Germinal center (tissue), 1 donor: ENCODE results near the gene NDUFA7.
"Not testable (repeated sequence)": the region's sequence is repeated elsewhere in the genome, so short reads cannot be mapped to it uniquely, and the experiment has no call there.

Source experiments
- DNase-seq: peaks from one replicate; pipeline ENCODE4 v3.0.0; 2012; ENCODE audit warnings: mixed read lengths, low spot score

Gene NDUFA7

DNA sequence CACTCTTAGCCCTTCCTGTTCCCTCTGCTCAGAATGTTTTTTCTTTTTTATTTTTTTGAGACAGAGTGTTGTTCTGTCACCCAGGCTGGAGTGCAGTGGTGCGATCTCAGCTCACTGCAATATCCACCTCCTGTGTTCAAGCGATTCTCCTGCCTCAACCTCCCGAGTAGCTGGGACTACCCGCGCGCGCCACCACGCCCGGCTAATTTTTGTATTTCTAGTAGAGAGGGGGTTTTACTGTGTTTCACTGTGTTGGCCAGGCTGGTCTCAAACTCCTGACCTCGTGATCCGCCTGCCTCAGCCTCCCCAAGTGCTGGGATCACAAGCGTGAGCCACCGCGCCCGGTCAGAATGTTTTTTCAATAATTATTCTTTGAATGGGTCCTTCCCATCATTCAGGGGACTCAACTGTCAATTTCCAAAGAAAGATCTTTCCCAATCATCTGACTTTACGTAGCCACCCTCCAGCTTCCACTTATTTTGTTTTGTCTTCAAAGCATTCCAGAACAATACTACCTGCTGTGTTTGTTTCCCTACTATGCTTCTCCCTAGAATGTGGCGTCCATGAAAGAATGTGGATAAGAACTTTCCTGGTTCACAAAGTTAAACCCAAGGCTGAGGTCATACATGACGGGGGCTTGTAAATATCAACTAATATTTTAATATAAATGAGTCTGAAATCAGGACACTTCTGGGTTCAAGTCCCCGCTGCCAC lies 1.2 kb downstream of the NDUFA7 start:
- no peak for DNase-seq

DNA sequence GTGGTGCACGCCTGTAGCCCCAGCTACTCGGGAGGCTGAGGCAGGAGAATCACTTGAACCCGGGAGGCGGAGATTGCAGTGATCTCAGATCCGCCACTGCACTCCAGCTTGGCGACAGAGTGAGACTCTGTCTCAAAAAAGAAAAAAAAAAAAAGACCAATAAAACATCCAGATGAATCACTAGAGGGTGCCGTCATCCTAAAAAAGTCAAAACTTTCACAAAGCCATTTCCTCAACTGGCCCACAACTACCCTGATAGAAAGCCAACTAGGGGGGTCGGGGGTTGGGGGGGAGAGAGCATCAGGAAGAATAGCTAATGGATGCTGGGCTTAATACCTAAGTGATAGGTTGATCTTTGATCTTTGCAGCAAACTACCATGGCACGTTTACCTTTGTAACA lies 2.3 kb downstream of the NDUFA7 start:
- not testable (repeated sequence) for DNase-seq

DNA sequence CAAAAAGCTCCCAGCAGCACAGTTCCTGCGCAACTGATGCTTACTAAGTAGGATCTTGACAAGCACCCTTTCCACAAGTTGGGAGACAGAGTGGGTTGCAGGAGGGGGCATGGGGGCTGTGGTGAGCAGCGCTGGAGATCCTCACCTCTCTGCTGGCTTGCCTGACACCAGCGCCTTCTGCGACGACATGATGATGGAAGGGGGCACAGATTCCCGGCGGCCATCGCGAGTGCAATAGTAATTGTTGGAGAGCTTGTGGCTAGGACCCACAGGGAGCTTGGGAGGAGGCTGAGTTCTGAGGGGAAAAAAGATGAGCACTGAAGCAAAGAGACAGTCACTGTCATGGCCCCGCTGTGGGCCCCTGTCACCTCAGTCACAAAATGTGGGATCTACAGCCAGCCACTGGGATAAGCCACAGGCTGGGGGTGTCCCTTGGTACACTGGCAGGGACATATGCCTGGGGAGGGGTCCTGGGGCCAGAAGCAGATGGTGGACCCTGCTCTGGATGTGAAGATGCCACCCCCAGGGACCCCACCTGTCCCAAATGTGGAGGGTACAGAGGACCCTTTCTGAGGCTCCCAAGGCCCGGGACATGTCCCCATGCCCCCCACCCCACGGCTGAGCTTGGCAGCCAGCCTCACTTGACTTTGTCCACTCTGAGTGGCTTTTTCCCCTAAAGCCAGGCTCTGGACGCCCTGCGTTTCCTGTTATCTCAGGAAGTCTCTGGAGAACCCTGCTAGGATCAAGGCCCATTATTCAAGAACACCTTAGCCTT lies 4.6 kb downstream of the NDUFA7 start:
- DNase-seq, result no peak

DNA sequence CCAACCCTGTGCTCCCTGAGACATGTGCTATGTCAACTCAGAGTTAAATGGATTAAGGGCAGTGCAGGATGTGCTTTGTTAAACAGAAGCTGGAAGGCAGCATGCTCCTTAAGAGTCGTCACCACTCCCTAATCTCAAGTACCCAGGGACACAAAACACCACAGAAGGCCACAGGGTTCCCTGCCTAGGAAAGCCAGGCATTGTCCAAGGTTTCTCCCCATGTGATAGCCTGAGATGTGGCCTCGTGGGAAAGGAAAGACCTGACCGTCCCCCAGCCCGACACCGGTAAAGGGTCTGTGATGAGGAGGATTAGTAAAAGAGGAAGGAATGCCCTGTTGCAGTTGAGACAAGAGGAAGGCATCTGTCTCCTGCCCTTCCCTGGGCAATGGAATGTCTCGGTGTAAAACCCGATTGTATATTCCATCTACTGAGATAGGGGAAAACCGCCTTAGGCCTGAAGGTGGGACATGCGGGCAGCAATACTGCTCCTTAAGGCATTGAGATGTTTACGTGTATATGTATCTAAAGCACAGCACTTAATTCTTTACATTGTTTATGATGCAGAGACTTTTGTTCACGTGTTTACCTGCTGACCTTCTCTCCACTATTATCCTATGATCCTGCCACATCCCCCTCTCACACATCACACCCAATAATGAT lies 6.1 kb downstream of the NDUFA7 start:
- not testable (repeated sequence) for DNase-seq

DNA sequence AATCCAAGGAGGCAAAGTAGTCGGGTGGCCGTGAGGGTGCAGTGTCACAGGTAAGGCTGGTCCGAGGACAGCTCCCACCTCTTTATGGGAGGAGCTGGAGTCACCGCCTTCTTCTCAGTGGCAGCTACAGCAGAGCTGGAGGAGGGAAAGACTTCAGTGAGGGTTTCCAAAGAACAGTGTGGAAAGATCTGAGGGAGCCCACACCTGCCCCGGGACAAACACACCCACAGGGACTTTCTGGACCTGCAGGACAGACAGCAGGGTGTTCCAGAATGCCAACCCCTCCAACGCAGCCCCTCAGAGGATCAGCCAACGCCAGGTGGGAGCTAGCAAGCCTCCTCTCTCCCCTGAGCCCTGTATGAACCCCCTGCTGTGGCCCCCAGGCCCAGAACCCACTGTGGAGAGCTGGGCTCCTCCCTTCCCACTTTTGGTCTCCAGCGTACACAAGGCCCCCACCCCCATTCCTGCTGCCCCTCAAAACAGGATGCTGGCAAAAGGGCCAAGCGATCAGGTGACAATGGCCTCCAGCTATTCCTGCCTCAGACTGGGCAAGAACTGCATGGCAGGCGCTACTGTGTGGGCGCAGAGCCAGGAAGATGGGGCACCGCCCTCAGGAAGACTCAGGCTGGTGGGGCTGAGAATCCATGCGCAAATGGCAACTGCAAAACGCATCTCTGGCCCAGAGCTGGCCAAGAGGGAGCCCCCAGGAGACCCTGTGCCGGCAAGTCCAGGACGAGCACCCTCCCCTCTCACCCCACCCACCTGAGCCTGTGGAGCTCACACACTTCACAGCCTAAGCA lies 9.5 kb downstream of the NDUFA7 start:
- no peak for DNase-seq

DNA sequence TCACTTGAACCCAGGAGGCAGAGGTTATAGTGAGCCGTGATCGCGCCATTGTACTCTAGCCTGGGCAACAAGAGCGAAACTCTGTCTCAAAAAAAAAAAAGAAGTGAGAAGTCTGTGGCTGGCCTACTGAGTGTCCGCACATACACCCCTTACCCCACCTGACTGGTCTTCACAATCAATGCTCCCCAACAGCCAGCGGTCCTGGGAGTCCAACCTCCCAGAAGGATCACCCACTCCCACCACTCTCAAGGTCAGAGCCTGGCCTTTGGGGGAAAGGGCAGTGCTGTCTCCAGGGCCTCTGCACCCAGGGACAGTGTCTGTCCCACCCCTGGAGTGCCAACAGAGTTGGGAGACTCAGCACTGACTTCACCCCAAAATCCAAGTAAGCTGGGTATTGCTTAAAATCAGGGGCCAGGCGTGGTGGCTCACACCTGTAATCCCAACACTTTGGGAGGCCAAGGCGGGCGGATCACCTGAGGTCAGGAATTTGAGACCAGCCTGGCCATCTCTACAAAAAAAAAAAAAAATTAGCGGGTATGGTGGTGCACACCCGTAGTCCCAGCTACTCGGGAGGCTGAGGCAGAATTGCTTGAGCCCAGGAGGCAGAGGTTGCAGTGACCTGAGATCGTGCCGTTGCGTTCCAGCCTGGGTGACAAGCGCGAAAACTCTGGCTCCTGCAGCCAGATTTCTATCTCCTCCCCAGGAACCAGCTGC lies 10.7 kb downstream of the NDUFA7 start:
- no peak for DNase-seq

DNA sequence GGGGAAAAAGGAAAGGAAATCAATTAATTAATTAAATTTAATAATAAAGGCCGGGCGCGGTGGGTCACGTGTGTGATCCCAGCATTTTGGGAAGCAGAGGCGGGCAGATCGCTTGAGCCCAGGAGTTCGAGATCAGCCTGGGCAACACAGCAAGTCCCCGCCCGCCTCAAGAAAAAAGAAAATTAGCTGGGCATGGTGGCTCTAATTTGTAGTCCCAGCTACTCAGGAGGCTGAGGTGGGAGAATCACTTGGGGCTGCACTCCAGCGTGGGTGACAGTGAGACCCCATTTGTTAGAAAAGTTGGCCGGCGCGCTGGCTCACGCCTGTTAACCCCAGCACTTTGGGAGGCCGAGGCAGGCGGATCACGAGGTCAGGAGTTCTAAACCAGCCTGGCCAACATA lies 12.3 kb downstream of the NDUFA7 start:
- no peak for DNase-seq

DNA sequence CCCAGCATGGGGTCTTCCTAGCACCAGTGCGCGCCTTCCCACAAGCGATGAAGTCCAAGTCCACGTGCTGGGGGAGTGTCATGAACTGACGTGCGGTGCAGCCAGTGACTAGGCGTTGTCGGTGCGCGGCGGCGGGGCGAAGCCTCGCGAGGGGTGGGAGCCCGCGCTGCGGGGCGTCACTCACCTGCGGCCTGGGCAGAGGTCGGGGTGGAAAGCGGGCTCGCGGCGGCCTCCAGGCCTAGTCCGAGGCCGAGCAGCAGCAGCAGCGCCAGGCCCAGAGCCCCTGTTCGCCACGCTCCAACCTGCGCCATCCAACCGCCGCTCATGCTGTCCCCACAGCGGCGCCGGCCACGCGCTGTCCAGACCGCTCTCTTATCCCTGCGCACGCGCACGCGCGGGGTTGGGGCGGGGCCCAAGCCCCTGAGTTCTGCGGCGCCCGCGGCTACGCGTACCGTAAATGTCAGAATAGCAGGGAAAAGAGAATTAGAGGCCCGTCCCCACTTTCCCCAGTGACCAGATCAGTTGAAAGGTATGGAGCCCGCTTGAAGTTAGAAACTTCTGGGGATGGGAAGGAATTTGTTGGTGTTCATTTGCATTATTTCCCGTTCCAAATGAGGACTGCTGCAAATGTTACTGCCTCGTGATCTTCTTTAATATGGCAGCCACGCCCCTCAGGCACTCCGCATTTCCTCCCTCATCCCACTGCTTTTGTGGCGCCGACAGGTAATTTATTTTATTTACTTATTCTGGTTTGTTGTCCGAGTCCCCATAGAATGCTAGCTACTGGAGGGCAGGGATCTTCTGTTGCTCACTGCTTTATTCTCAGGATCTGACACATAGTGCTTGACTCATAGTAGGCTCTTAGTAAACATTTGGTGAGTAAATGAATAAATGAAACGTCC lies 13.0 kb downstream of the NDUFA7 start, which contains the start of gene CD320:
CD320 (minus strand) TSS at position 394 of the 902 bp plus-strand sequence; CDS start at position 326, 68 bp downstream.
- peak; percentile 93 for DNase-seq

DNA sequence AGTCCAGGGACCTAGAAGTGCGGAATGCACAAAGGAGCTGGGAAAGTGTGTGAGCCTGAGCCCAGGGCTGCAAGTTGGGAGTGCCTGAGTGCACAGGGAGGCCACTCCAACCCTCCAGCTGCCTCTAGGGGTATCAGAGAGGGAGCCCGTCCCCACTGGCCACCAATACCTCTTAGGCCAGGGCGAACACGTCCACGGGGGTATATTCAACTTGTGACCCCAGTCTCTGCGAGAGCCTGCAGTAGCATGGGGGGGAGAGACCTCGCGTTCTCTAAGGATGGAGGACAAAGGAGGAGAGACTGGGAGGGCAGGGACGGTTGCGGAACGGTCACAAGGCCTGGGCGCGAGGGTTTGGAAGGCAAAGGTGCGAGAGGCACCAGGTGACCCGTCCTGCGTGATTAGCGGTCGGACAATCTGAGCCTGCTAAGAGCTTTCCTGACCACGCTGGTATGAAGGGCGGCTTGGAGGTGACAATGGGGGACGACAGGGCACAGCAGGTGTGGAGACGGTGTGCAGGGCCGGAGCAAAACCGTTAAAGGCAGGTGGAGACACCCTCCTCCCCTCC lies 13.7 kb downstream of the NDUFA7 start:
- no peak for DNase-seq

DNA sequence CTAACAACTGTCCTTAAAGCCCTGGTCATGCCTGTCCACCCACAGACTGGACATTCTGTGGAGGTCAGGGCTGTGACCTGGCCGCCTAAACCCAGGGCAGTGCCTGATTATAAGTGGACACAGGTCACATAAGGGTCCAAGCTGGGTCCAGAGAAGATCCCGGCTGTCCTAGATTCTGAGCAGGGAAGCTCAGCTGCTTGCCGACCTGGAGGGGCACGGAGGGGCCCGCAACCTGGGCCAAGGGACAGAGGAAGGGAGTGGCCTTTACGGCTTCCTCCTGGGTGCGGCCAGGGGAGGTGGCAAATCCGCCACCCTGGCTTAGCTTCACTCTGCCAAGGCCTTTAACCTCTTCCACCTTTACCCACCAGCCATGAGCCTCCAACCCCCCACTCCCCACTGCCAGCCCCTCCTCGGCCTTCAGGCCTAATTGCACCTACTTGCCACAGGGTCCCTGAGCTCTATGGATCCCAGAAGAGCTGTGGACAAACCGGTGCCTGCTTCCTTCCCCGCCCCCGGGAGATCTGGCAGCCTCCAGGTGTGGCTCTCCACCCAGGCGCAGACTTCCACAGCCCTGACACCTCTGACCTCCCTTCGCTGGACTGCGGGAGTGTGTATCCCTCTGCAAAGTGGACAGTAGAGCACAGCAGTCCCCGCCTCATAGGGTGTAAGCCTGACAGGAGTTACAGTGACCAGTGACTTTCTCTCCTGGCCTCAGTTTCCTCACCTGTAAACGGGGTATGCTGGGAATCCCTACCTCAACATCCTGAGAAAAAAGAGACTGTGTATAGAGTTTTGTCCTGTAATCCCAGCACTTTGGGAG lies 14.7 kb downstream of the NDUFA7 start:
- no peak for DNase-seq

DNA sequence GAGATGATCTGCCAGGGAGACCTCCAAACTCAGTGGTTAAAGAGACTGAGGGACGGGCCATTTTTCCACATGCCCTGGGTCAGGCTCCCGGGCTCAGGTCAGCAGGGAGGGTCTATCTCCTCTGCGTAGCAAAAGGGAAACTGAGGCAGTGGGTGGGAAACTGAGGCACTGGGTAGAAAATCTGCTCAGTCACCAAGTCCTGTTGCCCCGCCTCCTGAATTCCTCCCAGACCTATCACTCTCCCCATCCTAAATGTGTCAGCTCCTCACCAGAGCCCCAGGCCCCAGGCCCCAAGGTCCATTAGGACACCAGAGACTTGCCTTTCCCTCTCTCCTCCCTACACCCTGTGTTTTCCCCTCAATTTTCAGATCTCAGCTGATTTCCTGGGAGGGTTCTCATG lies 15.4 kb downstream of the NDUFA7 start:
- DNase-seq, result no peak

DNA sequence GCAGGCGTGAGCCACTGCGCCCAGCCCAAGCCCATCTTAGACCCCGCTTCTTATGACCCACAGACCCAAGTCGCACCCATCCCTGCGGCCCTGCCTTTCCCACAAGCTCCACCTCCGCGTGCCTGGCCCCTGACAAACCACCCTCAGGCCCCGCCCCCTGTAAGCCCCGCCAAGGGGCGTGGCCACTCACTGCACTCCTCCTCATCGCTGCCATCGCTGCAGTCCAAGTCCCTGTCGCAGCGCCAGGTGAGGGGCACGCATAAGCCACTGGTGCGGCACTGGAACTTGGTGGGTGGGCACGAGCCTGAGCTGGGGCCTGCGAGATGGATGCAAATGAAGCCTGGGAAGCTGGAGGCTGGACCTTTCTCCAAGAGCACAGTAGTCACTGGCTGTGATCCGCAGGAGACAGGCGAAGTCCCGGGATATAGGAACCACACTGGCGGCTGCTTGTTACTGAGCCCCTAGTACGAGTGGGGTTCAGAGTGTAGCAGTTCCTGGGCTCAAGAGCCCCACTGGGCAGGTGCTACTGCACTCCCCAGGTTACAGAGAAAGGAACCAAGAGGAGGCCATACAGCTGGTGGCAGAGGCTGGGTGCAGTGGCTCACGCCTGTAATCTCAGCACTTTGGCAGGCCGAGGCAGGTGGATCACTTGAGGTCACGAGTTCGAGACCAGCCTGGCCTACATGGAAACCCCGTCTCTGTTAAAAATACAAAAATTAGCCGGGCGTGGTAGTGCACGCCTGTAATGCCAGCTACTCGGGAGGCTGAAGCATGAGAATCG lies 16.1 kb downstream of the NDUFA7 start:
- no peak for DNase-seq

DNA sequence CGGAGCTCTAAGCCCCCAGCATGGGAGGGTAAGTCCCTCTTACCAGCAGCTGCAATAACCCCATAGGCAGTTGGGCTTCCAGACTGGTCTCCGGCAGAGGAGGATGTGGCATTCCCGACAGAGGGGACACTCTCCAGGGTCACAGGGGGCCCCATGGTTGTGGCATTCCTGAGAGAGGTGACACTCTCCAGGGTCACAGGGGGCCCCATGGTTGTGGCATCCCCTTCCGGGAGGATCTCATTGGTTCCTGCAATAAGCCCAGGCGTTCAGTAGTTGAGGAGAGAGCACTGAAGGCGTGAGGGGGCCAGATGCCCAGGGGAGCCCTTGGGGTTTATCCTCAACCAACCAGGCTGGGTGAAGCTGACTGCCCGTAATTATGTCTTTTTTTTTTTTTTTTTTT lies 18.4 kb downstream of the NDUFA7 start:
- DNase-seq, result no peak

DNA sequence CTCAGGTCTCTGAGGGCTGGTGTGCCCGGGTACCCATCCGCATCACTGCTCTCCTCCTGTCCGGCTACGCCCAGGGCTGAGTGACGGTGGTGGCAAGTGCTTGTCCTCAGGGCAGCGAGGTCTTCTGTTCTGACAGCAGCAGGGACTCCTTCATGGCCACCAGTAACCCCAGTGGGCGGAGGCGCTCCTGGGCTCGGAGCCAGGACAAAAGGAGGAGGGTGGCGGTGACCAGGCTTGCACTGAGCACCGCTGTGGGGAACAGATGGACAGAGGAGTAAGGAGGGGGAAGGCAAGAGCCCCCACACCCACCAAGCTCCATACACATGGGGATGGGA lies 18.9 kb downstream of the NDUFA7 start:
- DNase-seq, result no peak

DNA sequence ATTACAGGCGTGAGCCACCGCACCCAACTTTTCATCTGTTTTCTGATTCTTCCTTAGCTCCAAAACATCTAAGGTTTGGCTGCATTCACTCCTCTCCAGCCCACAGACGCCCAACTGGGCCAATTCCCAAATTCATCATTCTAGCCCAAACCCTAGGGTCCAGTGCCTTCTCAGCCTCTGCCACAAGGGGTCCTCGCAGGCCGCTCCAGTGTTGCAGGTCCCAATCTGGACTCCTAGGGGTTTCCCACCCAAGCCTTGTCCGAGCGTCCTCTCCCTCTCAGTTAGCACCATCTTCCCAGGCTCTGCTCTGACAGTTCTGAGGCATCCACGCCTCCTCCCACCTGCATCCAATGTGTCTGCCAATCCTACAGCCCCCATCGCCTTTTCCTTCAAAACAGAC lies 29.8 kb downstream of the NDUFA7 start:
- not testable (repeated sequence) for DNase-seq

DNA sequence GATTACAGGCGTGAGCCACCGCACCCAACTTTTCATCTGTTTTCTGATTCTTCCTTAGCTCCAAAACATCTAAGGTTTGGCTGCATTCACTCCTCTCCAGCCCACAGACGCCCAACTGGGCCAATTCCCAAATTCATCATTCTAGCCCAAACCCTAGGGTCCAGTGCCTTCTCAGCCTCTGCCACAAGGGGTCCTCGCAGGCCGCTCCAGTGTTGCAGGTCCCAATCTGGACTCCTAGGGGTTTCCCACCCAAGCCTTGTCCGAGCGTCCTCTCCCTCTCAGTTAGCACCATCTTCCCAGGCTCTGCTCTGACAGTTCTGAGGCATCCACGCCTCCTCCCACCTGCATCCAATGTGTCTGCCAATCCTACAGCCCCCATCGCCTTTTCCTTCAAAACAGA lies 44.7 kb downstream of the NDUFA7 start:
- not testable (repeated sequence) for DNase-seq

DNA sequence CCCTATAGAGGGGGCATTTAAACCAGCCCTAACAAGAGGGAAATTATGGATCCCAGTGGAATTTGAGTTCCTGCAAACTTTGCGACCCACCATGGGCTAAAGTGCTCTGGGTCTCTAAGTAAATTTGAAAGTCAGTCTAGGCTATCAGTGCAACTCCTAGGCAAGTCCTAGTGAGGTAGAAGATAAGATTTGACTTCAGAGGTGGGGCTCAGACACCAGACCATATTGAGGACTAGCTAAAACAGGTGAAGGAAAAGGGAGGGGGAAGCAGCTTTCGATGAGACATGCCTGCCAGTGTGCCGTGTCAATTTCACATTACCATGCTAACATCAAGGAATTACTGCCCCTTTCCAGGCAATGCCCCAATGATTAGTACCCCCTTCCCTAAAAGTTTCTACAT lies 51.5 kb downstream of the NDUFA7 start:
- no peak for DNase-seq

DNA sequence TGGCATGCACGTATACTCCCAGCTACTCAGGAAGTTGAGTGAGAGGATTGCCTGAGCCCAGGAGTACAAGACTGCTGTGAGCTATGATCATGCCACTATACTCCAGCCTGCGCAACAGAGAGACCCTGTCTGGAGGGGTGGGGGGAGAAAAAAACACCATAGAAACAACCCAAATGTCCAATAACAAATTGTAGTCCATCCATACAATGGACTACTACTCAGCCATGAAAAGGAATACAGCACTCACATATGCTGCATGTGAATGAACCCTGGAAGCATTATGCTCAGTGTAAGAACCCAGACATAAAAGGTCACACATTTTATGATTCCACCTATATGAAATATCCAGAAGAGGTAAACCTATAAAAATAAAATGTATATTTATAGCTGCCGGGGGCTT lies 55.3 kb downstream of the NDUFA7 start:
- no peak for DNase-seq

DNA sequence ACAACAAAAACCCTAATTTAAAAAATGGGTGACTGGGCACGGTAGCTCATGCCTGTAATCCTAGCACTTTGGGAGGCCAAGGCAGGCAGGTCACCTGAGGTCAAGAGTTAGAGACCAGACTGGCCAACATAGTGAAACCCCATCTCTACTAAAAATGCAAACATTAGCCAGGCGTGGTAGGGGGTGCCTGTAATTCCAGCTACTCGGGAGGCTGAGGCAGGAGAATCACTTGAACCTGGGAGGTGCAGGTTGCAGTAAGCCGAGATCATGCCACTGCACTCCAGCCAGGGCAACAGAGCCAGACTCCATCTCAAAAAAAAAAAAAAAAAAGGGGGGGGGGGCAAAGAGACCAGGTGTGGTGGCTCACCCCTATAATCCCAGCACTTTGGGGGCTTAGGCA lies 56.9 kb downstream of the NDUFA7 start:
- DNase-seq, result not testable (repeated sequence)
